Epidermal melanocyte (primary cell): ENCODE measurements around the gene CTU1.

Experiments
- DNase-seq: peaks from one replicate; pipeline ENCODE4 v3.0.0; 2011; ENCODE audit warnings: low spot score; ENCODE audit not compliant: insufficient read length

The CTU1 gene

GRCh38 chr19:51131780-51132680 is 23.8 kb upstream of the CTU1 start:
- no peak for DNase-seq

GRCh38 chr19:51129716-51130115 is 21.5 kb upstream of the CTU1 start:
- DNase-seq, result no peak

DNA sequence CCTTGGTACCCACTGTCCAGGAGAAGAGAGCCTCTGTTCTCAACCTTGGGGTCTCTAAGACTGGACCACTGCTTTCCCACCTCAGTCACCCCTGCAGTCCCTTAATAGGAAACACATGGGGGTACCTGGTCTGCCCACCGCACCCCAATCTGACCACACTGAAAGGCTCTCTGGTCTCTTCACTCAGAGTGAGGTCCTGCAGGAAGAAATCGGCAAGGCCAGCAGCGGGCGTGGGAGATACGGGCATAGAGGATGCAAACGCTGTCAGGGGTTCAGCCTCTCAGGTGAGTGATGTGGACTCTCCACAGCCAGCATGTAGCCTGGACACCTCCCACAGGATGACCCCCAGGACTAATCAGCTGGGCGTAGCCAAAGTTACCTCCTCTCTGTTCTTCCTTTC is 20.0 kb upstream of the CTU1 start:
- no peak for DNase-seq

- no peak for DNase-seq
Measured at GRCh38 chr19:51127755-51128154, 19.5 kb upstream of the CTU1 start.

- no peak for DNase-seq
Measured at GRCh38 chr19:51127032-51127431, 18.8 kb upstream of the CTU1 start.

DNA sequence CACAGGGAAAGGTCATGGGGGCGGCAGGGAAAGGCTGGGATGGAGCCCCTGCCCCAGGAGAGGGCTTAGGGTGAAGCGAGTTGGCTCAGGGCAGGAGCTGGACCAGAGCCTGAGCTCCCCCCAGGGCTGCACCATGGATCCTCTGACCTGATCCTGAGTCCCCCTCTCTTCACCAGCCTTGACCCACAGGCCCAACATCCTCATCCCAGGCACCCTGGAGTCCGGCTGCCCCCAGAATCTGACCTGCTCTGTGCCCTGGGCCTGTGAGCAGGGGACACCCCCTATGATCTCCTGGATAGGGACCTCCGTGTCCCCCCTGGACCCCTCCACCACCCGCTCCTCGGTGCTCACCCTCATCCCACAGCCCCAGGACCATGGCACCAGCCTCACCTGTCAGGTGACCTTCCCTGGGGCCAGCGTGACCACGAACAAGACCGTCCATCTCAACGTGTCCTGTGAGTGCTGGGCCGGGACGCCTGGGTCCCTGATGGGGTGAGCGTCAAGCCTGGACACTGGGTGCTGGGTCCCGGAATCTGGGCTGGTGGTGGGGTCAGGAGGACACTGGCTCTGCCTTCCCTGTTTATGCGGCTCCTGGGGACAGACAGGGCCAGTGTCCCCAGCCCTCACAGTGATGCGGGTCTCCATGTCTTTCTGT is 17.3 kb upstream of the CTU1 start:
- no peak for DNase-seq

DNA sequence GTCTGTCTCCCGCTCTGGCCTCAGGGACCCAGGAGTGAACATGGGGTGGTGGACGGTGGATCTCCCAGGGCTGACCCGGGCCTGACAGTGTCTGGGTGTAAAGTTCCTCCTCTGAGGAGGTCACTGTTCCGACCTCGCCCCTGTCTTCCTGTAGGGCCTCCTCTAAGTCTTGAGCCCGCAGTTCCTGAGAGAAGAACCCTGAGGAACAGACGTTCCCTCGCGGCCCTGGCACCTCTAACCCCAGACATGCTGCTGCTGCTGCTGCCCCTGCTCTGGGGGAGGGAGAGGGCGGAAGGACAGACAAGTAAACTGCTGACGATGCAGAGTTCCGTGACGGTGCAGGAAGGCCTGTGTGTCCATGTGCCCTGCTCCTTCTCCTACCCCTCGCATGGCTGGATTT is 16.5 kb upstream of the CTU1 start, which contains the start of gene SIGLEC9:
Gene SIGLEC9 (plus strand): TSS at position 178 of the 400 bp plus-strand sequence. CDS start 69 bp downstream, at position 247.
- no peak for DNase-seq

DNA sequence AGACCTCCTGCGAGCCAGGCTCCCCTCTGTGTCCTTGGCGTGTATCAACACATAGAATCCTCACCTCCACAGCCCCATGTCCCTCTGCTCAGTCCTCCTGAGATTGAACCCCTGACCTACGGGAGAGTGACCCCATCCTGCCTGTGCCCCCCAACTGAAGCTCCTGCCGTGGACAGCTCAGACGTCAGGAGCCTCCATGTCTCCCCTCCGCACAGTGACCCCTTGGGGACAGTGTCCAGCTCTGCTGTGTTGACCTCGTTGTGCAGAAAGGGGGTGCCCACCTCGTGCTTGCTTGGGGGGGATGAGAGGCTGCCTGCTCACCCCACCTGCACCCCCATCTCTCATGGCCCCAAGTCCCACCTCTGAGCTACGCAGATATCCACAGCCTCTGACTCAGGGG is 16.0 kb upstream of the CTU1 start:
- no peak for DNase-seq

DNA sequence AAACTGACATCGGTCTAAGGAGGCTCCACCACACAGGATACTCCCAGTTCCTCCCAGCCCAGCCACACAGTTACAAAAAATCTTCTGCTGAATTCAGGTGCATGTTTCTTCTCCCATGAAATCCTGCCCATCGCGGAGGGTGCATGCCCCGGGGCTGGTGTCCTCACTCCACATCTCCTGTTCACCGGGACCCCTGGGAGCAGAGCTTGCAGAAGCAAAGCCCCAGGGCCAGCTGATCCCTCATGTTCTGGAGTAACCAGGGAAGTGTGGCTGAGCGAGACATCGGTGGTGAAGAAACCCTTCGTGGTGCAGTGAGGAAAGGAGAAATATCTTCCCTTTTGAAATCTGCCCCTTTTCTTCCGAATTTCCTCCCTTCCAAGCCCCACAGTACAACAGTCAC is 15.6 kb upstream of the CTU1 start:
- no peak for DNase-seq

DNA sequence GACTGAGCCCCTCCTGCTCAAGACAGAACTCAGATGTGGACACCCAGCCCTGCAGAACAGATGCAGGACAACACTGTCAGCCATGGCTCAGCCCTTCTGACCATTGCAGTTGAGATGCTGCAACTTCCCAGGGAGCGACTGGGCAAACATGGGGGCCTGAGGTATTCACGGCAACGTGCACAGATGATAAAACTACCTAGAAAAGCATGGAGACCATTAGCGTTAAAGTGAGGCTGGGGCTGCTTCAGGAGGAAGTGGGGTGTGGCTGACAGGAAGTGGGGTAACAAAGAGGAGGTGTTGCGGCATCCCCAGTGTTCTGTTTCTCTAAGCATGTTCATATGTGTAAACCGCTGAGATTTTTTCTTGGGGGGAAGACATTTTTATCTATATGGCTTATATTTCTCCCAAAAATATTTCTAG is 15.2 kb upstream of the CTU1 start:
- no peak for DNase-seq

GRCh38 chr19:51122112-51122981 is 14.1 kb upstream of the CTU1 start:
- no peak for DNase-seq

- DNase-seq, result no peak
Measured at GRCh38 chr19:51121257-51121656, 13.0 kb upstream of the CTU1 start.

DNA sequence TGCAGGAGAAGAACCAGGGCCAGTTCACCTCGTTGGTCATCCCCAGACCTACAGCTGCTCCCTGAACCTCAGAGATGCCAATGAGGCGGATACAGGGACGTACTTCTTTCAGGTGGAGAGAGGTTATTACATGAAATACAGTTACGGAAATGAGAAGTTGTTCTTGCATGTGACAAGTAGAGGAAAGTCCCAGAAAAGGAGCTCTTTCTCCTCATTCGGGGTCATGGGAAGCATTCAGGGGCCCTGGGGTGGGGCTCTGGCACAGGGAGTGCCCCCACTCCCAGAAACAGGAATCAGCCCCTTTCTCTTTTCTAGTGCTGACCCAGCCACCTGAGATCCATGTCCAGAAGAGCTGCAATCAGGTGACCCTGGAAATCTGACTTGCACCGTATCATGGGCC is 12.0 kb upstream of the CTU1 start:
- DNase-seq, result no peak

- no peak for DNase-seq
Measured at GRCh38 chr19:51119611-51120010, 11.4 kb upstream of the CTU1 start.

GRCh38 chr19:51119101-51119500 is 10.9 kb upstream of the CTU1 start:
- DNase-seq, result no peak

GRCh38 chr19:51116736-51117286 is 8.6 kb upstream of the CTU1 start:
- no peak for DNase-seq

DNA sequence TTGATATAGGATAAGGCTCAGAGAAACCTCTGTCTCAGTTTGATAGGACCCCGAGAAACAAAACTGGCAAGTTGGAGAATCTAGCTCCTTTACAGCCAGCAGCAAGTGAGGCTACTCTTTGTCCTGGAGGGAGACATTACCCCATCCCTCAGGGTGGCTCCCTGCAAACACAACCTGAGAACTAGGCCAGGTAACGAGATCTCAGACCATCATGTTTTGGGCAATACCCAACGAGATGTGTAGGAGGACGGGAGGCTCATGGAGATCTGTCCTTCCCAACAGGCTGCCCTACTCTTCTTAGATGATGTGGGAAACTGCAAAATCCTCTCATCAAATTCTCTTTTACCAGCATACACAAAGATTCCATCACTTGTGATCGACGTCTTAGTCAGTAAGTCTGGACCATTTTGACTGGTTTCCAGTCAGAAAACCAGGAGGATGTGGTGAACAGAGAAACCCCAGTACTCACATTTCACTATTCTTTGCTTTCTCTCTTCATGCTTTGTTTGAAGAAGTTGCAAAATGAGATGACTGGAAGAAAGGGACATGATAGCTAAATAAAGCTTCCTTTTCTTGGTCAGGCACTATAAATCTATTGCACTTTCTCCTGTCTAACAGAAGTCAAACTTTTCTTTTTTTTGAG is 6.0 kb upstream of the CTU1 start:
- no peak for DNase-seq

DNA sequence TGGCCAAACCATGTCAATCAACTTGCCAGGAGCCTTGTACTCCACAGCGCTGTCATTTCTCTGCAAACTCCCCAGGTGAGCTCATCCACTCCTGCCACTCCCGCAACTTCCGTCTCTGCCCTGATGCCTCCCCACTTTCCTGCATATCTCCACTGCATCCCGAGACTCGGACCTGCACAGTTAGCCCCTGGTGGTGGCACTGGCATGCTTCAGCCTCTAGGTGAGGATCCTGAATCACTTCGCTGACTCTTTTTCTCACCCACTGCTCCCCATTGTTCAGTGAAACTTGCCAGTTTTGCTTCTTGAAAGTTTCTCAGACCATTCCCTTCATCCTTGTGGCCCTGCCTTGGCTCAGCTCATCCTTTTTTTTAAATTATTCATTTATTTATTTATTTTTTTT is 3.4 kb upstream of the CTU1 start:
- DNase-seq, result no peak

DNA sequence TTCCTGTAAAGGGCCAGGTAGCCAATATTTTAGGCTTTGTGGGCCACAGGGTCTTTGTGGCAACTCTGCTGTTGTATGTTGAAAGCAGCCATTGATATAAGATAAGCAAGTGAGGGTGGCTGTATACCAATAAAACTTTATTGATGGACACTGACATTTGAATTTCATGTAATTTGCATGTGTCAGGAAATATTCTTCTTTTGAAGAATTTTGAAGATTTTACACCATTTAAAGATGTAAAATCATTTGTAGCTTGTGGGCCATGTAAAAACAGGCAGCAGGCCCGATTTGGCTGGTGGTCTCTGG is 2.4 kb upstream of the CTU1 start:
- no peak for DNase-seq

GRCh38 chr19:51108805-51109146 is 567 bp upstream of the CTU1 start:
- DNase-seq, result no peak

- DNase-seq, result no peak
Measured at GRCh38 chr19:51107406-51108065, 673 bp downstream of the CTU1 start.
